GM12873 (cell line): ENCODE data around the gene LRRC71.

Experiments used
- TF ChIP-seq, protein P1 (sequence below): IDR thresholded peaks from 2 replicates; pipeline ENCODE4 v1.5.1; 2012; ENCODE audit warnings: low read depth, mild to moderate bottlenecking, moderate library complexity, low read length, control low read depth; ENCODE audit not compliant: insufficient read depth; ENCODE audit errors: missing control alignments

Gene LRRC71

DNA sequence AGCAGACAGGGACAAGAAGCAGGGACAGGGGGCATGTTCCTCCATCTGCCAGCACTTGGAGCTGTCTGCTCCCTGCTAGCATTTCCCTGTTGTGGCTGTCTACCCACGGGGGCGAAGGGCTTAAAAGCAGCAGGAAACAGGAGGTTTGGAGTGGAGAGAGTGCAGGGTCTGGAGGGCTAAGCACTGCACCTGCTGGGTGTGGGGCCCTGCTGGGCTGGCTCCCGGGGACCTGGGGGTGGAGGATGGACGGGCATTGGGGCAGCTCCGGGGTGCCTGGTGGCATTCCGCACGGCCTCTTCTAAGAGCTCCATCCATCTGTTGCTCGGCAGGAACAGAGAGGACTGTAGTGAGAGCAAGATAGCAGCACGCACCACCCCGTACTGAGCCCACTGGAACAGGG lies 21.2 kb downstream of the LRRC71 start:
- TF ChIP-seq, protein P1, sequence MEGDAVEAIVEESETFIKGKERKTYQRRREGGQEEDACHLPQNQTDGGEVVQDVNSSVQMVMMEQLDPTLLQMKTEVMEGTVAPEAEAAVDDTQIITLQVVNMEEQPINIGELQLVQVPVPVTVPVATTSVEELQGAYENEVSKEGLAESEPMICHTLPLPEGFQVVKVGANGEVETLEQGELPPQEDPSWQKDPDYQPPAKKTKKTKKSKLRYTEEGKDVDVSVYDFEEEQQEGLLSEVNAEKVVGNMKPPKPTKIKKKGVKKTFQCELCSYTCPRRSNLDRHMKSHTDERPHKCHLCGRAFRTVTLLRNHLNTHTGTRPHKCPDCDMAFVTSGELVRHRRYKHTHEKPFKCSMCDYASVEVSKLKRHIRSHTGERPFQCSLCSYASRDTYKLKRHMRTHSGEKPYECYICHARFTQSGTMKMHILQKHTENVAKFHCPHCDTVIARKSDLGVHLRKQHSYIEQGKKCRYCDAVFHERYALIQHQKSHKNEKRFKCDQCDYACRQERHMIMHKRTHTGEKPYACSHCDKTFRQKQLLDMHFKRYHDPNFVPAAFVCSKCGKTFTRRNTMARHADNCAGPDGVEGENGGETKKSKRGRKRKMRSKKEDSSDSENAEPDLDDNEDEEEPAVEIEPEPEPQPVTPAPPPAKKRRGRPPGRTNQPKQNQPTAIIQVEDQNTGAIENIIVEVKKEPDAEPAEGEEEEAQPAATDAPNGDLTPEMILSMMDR = no peak

DNA sequence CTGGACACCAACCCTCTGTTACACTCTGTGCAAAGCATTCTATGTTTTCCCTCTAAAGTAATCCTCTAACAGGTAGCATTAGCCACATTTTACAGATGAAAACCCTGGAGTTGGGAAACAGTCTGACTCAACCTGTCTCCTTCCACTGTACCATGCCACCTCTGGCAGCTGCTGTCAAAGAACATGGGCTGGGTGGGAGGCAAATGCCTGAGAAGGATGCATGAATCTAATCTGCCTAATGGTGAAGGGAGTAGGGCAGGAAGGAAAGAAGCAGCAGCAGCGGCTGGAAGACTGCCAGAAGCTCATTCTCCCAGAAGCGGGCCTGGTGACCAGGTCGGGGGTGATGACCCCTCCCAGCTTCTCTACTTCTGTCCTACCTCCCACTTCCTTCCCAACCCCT lies 21.7 kb downstream of the LRRC71 start:
- TF ChIP-seq, protein P1 = no peak

DNA sequence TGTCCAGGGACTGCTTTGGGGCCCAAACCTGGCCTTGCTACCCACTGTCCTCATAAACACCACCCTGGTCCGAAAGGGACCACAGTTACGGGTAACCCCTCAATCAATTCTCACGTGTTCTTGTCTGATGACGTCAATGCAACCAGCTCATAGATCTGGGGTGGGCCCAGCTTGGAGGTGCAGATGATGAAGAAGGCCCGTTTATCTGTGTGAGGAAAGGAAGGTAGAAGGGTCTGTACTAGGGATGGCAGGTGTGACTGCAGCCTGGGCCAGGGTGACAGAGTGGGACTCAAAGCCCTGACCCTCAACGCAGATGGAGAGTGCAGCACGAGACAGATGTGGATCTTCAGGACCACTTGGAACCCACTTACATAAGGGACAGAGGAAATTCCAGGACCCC lies 22.1 kb downstream of the LRRC71 start:
- TF ChIP-seq, protein P1 = no peak

DNA sequence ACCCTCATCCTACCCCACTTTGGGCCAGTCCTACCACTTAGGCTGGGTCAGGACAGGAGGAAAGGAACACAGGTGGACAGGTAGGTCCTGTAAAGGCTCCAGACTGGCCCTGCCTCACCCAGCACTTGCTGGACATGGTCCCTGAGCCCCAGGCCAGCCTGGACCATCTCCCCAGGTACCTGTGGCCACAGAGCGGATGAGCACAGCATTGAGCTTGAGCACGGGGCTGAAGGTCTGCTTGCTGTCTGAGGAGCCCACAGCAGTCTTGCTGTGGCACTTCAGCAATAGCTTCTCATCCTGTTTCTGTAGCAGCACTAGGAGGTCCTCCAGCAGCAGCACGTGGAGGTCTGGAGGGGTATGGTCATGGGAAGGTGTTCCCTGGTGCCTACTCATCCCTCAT lies 23.3 kb downstream of the LRRC71 start:
- TF ChIP-seq, protein P1 = no peak

DNA sequence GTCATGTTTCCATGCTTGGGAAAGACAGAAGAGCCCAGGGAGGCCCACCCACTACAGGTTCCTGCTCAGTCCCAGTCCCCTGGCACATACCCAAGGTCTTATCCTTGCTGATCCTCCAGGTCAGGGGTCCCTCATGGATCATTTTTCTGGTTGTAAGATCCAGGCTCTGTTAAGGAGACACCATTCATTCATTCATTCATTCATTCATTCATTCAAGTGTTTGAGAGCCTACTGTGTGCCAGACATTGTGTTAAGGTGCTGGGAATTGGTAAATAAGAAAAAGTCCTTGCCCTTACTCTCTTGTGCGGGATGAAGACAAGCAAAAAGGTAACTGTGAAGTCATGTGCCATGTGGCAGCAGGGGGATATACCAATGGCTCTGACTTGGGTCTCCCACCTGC lies 23.8 kb downstream of the LRRC71 start:
- TF ChIP-seq, protein P1 = no peak

DNA sequence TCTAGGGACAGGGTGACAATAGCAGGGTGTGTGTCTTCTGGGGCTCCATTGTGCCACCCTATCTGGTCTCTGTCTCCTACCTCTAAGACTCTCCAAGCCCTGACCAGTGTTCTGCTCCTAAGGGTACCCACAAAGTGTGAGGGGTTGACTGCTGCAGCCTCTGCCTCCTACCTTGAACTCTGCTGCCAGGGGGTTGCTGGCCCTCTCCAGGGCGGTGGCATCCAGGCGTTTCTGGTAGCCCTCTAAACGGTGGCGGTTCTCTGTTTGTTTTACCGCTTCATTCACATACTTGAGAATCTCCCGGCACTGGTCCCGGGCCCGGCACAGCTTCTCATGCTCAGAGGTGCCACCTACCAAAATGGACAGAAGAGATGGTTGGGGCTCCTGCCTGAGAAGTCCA lies 24.4 kb downstream of the LRRC71 start:
- TF ChIP-seq, protein P1 = no peak

DNA sequence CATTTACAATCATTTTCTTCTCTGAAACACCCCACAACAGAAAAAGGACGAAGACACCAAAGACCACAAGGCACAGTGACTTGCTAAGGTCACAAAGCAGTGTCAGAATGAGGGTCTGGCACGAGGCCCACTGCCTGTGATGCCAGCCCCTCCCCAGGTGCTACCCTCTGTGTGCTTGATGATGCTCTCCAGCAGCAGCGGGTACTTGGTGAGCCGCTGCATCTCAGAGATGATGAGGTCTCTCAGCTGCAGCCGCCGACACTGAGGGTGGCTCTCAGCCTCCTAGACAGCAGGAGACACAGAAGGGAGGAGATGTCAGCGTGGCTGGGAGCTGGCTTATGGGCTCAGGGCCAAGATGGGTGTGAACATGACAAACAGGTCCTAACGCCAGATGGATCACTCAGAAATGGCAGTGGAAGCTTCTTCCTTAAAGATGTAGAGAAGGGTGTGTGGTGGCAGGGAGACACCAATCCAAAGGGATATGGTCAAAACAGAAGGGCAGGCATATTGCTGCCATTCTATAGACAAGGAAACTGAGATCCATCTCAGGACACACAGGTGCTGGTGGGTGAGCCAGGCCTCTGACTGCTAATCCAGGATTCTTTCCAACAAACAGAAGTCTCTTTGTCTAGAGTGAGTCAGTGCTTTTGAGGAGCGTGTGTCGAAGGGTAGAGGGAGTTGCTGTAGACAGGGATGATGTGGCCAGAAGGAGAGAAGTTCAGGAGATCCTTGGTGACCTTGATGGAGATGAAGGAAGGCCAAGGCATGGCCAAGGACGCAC lies 25.6 kb downstream of the LRRC71 start:
- TF ChIP-seq, protein P1 = no peak
